ENCODE measurements around the gene SKP2.

The SKP2 gene

DNA sequence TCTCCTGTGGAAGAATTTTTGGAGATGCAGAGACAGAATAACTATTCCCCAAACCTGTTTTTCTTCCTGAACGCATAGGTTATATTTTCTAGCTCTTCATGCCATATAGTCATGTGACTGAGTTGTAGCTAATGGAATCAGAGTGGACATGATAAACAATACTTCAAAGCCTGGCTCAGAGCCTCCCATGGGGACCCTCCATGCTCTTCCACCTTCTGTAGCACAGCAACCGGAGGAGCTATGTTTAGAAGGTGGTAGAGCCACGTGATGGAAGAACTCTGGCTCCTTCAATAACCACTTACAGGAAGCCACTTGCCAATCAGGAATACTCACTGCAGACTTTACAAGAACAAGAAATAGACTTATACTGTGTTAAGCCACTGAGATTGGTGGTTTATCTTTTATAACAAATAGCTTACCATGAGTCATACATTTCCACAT, 50.6 kb downstream of the SKP2 start:
- FAIRE-seq (no peak), DNase-seq (ENCODE audit: insufficient read length, low spot score) (no peak)
- TF ChIP-seq, protein P1, sequence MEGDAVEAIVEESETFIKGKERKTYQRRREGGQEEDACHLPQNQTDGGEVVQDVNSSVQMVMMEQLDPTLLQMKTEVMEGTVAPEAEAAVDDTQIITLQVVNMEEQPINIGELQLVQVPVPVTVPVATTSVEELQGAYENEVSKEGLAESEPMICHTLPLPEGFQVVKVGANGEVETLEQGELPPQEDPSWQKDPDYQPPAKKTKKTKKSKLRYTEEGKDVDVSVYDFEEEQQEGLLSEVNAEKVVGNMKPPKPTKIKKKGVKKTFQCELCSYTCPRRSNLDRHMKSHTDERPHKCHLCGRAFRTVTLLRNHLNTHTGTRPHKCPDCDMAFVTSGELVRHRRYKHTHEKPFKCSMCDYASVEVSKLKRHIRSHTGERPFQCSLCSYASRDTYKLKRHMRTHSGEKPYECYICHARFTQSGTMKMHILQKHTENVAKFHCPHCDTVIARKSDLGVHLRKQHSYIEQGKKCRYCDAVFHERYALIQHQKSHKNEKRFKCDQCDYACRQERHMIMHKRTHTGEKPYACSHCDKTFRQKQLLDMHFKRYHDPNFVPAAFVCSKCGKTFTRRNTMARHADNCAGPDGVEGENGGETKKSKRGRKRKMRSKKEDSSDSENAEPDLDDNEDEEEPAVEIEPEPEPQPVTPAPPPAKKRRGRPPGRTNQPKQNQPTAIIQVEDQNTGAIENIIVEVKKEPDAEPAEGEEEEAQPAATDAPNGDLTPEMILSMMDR (IDR thresholded peaks at IDR 0.05; ENCODE audit: insufficient read depth, missing control alignments): no peak

DNA sequence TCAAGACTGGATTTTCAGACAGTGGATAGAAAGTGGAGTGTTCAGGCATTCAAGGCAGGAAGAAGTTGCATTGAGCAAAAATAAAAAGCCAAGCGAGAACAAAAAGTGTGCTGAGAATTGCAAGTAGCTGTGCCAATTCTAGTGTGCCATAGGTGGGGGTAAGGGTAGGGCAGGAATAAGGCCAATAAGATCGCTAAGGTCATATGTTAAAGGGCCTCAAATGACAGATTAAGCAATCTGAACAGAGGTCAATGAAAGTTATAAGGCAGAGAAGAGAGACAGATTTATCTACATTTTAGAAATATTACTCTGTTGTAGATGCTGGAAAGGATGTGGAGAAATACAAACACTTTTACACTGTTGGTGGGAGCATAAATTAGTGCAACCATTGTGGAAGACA, 53.4 kb downstream of the SKP2 start:
- TF ChIP-seq, protein P1 (IDR thresholded peaks at IDR 0.05; ENCODE audit: insufficient read depth, missing control alignments): no peak
- FAIRE-seq (no peak), DNase-seq (ENCODE audit: insufficient read length, low spot score) (no peak)

DNA sequence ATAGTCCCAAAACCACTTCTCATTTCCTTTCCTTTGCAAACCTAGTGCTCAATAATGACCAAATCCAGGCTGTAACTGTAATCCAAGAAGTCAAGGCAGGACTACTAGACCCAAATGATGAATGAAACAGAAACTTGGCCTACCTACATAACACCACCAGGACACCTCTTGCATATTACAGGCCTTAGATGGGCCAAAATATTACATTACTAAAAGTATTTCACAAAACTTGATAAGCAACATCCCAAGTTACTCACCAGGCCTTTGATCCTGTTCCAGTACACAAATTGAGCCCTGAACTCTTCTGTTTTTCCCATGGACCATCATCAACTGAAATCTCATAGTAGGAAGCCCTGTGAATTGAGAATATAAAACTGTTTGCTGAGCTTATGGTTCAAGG, 55.0 kb downstream of the SKP2 start:
- no peak for FAIRE-seq

DNA sequence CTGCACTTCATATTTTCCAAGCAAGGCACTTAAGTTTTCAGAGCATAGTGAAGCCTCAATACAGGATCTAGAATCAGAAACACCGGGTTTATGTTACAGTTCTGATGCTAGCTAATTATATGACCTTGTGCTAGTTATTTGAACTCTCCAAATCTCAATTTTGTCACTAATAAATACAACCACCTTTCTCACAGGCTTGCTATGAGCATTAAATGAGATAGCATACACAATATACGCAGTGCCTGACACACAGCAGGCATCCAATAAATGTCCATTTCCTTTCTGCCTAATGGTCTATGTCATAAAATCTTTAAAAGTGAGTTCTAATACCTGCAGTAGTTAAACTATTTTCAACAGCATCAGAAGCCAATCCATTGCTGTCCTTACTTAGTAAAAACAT, 56.9 kb downstream of the SKP2 start:
- FAIRE-seq: peak; percentile 51
- TF ChIP-seq, protein P1 (IDR thresholded peaks at IDR 0.05; ENCODE audit: insufficient read depth, missing control alignments): no peak
- no peak for DNase-seq (ENCODE audit: insufficient read length, low spot score)

More for the DNA sequence above, 55.0 kb downstream of the SKP2 start:
- TF ChIP-seq, protein P1 (IDR thresholded peaks at IDR 0.05; ENCODE audit: insufficient read depth, missing control alignments): no peak
- no peak for DNase-seq (ENCODE audit: insufficient read length, low spot score)

DNA sequence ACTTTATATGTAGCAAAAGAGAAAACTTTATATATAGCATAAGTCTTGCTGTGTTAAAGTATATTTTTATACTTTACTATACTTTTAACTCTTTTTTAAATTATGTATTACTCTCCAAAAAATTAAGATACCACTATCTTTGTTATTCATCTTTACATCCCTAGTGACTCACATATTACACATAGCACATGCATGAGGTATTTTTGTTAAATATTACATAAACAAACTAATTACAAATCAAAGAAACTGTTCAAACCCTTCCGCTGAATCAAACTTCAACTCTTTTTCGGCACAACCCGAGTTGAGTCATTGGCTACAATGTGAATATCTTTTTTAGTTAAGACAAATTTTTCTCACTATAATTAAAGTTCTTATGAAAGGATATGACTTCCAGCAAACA, 57.8 kb downstream of the SKP2 start:
- TF ChIP-seq, protein P1 (IDR thresholded peaks at IDR 0.05; ENCODE audit: insufficient read depth, missing control alignments): no peak
- FAIRE-seq (no peak), DNase-seq (ENCODE audit: insufficient read length, low spot score) (no peak)

DNA sequence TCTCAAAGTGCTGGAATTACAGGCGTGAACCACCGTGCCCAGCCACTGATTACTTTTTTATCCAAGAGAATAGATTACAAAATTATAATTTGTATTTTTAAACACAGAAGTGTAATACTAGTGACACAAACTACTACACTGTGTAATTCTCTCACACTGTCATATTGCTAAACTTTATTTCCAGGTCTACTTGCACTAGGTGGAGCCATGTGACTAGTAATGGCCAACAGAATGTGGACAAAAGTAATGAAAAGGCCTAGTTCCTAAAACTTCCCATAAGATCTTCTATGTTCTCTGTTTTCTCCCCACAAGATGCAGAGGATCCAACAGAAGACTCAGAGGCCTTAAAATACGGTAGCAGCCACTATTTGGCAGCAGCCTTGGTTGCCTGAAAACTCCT, 62.5 kb downstream of the SKP2 start:
- TF ChIP-seq, protein P1 (IDR thresholded peaks at IDR 0.05; ENCODE audit: insufficient read depth, missing control alignments): no peak
- DNase-seq (ENCODE audit: insufficient read length, low spot score) (no peak), FAIRE-seq (no peak)

DNA sequence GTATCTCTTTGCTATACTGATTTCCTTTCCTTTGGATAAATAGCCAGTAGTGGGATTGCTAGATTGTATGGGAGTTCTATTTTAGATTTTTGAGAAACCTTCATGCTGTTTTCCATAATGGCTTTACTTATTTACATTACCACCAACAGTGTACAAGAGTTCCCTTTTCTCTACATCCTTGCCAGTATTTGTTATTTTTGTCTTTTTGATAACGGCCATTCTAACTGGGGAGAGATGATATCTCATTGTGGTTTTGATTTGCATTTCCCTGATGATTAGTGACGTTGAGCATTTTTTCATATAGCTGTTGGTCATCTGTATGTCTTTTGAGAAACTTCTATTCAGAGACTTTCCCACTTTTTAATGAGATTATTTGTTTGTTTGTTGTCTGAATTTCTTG, 64.0 kb downstream of the SKP2 start:
- TF ChIP-seq, protein P1 (IDR thresholded peaks at IDR 0.05; ENCODE audit: insufficient read depth, missing control alignments): no peak

More for the DNA sequence above, 64.0 kb downstream of the SKP2 start:
- peak; percentile 69 for FAIRE-seq
- DNase-seq (ENCODE audit: insufficient read length, low spot score): no peak
